B cell (primary cell): ENCODE data around the gene ZNF106. TPM values are rescaled to one million over a fixed set of nuclear protein-coding genes. Genes with fewer than 3 reads are reported as not detected.

ENCODE experiments used
- ATAC-seq: fragments of 200-7000 bp; cut with Tn5 transposase; one replicate; pipeline ENCODE4 v1.10.0; 2021; ENCODE audit warnings: low read depth, mild to moderate bottlenecking, moderate number of reproducible peaks, moderate library complexity
- CTCF ChIA-PET: fragments of 350-600 bp; sonication (Branson Sonifier 250); formaldehyde crosslinking; loops from one replicate; lab custom pipeline; 2021; ENCODE audit warnings: antibody characterized with exemption, inconsistent platforms; lab: Charles Lee
- POLR2A ChIA-PET: fragments of 350-600 bp; sonication (Branson Sonifier 250); formaldehyde crosslinking; loops from one replicate; lab custom pipeline; 2021; ENCODE audit warnings: antibody characterized with exemption; lab: Charles Lee
- DNase-seq: peaks from one replicate; pipeline ENCODE4 v3.0.0; 2013
- H2AFZ ChIP-seq: 2 replicates; pipeline ENCODE4 v1.6.1; 2012; ENCODE audit warnings: mild to moderate bottlenecking, low read depth, low read length; ENCODE audit not compliant: insufficient read depth, poor library complexity, severe bottlenecking
- H3K27ac ChIP-seq, 2 donors: 1 replicate in 1 of 2; 2 replicates in 1 of 2; pipeline ENCODE4 v1.5.1; 2012 to 2013; ENCODE audit warnings: low read length in 2 of 2, mild to moderate bottlenecking in 2 of 2, moderate library complexity in 1 of 2
- H3K27me3 ChIP-seq, 4 experiments: fragments of 200-600 bp in 1 of 4; sonication (generic) in 1 of 4; replicated peaks in 1 of 4; 1 replicate in 2 of 4; 2 replicates in 2 of 4; pipeline versions ENCODE4 v1.6.1 to v1.7.0; 2013 to 2016; ENCODE audit warnings: low read length in 3 of 4, mild to moderate bottlenecking in 2 of 4, mixed read lengths in 1 of 4, moderate library complexity in 1 of 4; ENCODE audit not compliant: insufficient read depth in 4 of 4, control insufficient read depth in 3 of 4; ENCODE audit errors: control extremely low read depth in 1 of 4
- H3K36me3 ChIP-seq, 2 experiments: replicated peaks in 1 of 2; 1 replicate in 1 of 2; 2 replicates in 1 of 2; pipeline versions ENCODE4 v1.6.1 to v1.7.1; 2013; ENCODE audit warnings: low read length in 1 of 2; ENCODE audit not compliant: insufficient read depth in 2 of 2, control insufficient read depth in 1 of 2; ENCODE audit errors: control extremely low read depth in 1 of 2, extremely low read depth in 1 of 2
- H3K4me1 ChIP-seq, 2 donors: fragments of 200-600 bp in 1 of 2; sonication (generic) in 1 of 2; 1 replicate in 1 of 2; 2 replicates in 1 of 2; pipeline versions ENCODE4 v1.5.1 to v1.6.1; 2013 to 2017; ENCODE audit warnings: low read length in 2 of 2; ENCODE audit not compliant: control insufficient read depth in 2 of 2, insufficient read depth in 2 of 2
- H3K4me2 ChIP-seq: replicated peaks from 2 replicates; pipeline ENCODE3; 2012; ENCODE audit warnings: mild to moderate bottlenecking, low read depth, low read length; ENCODE audit not compliant: poor library complexity, severe bottlenecking
- H3K4me3 ChIP-seq, 5 experiments: fragments of 200-600 bp in 1 of 5; sonication (generic) in 1 of 5; 1 replicate in 3 of 5; 2 replicates in 2 of 5; pipeline versions ENCODE4 v1.5.1 to v1.7.0; 2011 to 2016; ENCODE audit warnings: low read length in 4 of 5, mild to moderate bottlenecking in 4 of 5, low read depth in 2 of 5, control low read depth in 1 of 5, moderate library complexity in 1 of 5; ENCODE audit not compliant: insufficient read depth in 1 of 5; ENCODE audit errors: control extremely low read depth in 1 of 5, extremely low read depth in 1 of 5
- H3K79me2 ChIP-seq: fragments of 200-600 bp; sonication (generic); one replicate; pipeline ENCODE4 v1.6.0; 2016; ENCODE audit warnings: low read length; ENCODE audit not compliant: control insufficient read depth, insufficient read depth
- H3K9ac ChIP-seq: fragments of 200-600 bp; sonication (generic); 2 replicates; pipeline ENCODE4 v1.6.1; 2017; ENCODE audit warnings: mild to moderate bottlenecking, low read length, moderate library complexity
- H3K9me3 ChIP-seq, 3 donors: one replicate each; pipeline versions ENCODE4 v1.6.1 to v1.7.1; 2013; ENCODE audit warnings: low read length in 2 of 3; ENCODE audit not compliant: control insufficient read depth in 2 of 3, insufficient read depth in 1 of 3; ENCODE audit errors: control extremely low read depth in 1 of 3
- H4K20me1 ChIP-seq: 2 replicates; pipeline ENCODE4 v1.6.0; 2012; ENCODE audit warnings: mild to moderate bottlenecking, low read length; ENCODE audit not compliant: insufficient read depth, control insufficient read depth, poor library complexity, severe bottlenecking
- H3K27ac Mint-ChIP-seq: one replicate; pipeline ENCODE4 v1.8.0; 2021; ENCODE audit warnings: mixed read lengths
- H3K27me3 Mint-ChIP-seq: one replicate; pipeline ENCODE4 v1.8.0; 2021; ENCODE audit warnings: mixed read lengths
- H3K4me1 Mint-ChIP-seq: one replicate; pipeline ENCODE4 v1.8.0; 2021; ENCODE audit warnings: mixed read lengths
- H3K4me3 Mint-ChIP-seq: one replicate; pipeline ENCODE4 v1.8.0; 2021; ENCODE audit warnings: mixed read lengths
- H3K9me3 Mint-ChIP-seq: one replicate; pipeline ENCODE4 v1.8.0; 2022; ENCODE audit warnings: mixed read lengths; ENCODE audit not compliant: insufficient read depth
- EZH2 ChIP-seq: IDR thresholded peaks from 2 replicates; pipeline ENCODE4 v1.6.1; 2012; ENCODE audit warnings: borderline replicate concordance, low read depth, mild to moderate bottlenecking, moderate library complexity, low read length; ENCODE audit not compliant: insufficient read depth, poor library complexity, severe bottlenecking
- WGBS: methylation state at CpG from one replicate; pipeline ENCODE4 v1.1.5; 2013; ENCODE audit warnings: missing lambda C conversion rate; ENCODE audit not compliant: insufficient coverage; 5-methylcytosine and 5-hydroxymethylcytosine counted together
- intact Hi-C: fragments of 100-400 bp; cut with micrococcal nuclease; formaldehyde crosslinking; loops from one replicate; pipeline ENCODE4 v1.10.0; 2022
- polyA plus RNA-seq: library from polyadenylated mRNA; depleted of rRNA; stranded (reverse); fragments of >200 nt; gene quantifications from 2 replicates; pipeline ENCODE4 v1.2.3, GENCODE V29; 2012
- total RNA-seq, 2 donors: library from RNA; stranded (reverse); fragments of 120-200 nt in 1 of 2; gene quantifications; 1 replicate in 1 of 2; 2 replicates in 1 of 2; pipeline versions ENCODE4 v1.2.3 to v1.2.4, GENCODE V29; 2013 to 2022
- TF ChIP-seq, protein P1 (sequence below): fragments of 200-600 bp; IDR thresholded peaks from one replicate; pipeline ENCODE4 v1.8.0; 2022; ENCODE audit warnings: antibody characterized with exemption, mild to moderate bottlenecking

The ZNF106 gene
- total and polyA plus RNA-seq, 2 donors (not counting 1 experiment from before 2014, with no cell fraction given), result 10.1 to 51.4 TPM

DNA sequence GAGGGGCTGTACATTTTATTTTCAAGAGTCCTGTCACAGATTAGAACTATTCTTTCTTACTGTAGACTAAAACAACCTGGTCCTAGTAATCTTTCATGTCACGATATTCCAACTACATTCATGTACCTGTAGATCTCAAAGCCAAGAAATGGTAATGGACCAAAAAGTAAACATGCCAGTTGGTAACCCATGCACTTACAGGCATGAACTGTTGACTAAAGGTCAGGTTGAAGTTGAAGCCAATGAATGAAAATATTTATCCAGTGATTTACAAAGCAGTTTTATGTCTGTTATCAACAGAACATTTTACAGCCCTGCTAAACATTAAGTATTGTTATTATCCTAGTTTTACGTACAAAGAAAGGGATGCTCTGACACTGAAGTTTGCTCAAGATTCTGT lies 32.4 kb upstream of the ZNF106 start:
- no peak for ATAC-seq
- POLR2A ChIA-PET, result no interaction called here
- Mint-ChIP-seq H3K27ac (no peak overlapping the region), H3K27me3 (no peaks in the 10 kb centered on the region), H3K9me3 (no peaks in the 10 kb centered on the region), H3K4me3 (no peak overlapping the region), H3K4me1 (no peaks in the 10 kb centered on the region)
- peaks cover 2% of the 10 kb centered on the region for H3K79me2 ChIP-seq
- no peak overlapping the region for H3K27ac ChIP-seq
- no peak overlapping the region for H3K9ac ChIP-seq
- no peak overlapping the region for H2AFZ ChIP-seq
- H3K9me3 ChIP-seq, result no peaks in the 10 kb centered on the region
- DNase-seq, result no peak
- H3K4me3 ChIP-seq, result no peak overlapping the region
- H4K20me1 ChIP-seq, result no peaks in the 10 kb centered on the region
- CTCF ChIA-PET, result no interaction called here
- no peaks in the 10 kb centered on the region for H3K4me1 ChIP-seq
- H3K27me3 ChIP-seq, result no peaks in the 10 kb centered on the region
- TF ChIP-seq EZH2, result no peak
- intact Hi-C loops, result no loop called here
- no CpG with 5 or more reads among the region's 2 CpGs for WGBS
- peaks cover 7 to 37% of the 10 kb centered on the region in 2 experiments for H3K36me3 ChIP-seq
- no peak overlapping the region for H3K4me2 ChIP-seq

DNA sequence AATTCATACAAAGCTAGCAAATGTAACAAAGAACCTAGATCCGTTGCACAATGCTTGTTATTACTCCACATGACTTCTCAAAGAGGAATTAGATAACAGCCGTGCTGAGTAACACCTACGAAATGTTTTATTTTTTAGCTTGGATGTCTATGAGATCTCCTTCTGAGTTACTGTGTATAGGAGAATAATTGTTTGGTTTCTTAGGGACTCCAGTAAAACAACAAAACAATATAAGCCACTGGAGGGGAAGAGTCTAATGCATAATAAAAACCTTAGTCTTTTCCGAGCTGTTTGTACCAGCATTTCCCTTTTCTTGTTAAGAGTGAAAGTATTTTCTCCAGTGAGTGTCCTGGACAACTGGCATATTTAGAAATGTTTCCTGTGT lies 20.1 kb upstream of the ZNF106 start:
- Histone ChIP-seq H3K4me1 (peaks cover 4 to 8% of the 10 kb centered on the region in 2 donors), H3K4me3 (peak overlapping the region in 1 of 5 experiments; percentile 0), H3K9me3 (no peaks in the 10 kb centered on the region), H2AFZ (no peak overlapping the region), H4K20me1 (peaks cover 17% of the 10 kb centered on the region), H3K4me2 (peak overlapping the region; percentile 15), H3K36me3 (peaks cover 0 to 55% of the 10 kb centered on the region in 2 experiments), H3K27ac (peak overlapping the region in 1 of 2 donors; percentile 13), H3K79me2 (peaks cover 69% of the 10 kb centered on the region), H3K9ac (no peak overlapping the region), H3K27me3 (no peaks in the 10 kb centered on the region)
- DNase-seq, result no peak
- ChIA-PET CTCF (interaction anchor here (0.6 kb wide), 1 partner anchor 603 kb away, joined by 4 read pairs; no protein-coding TSS in a partner anchor), POLR2A (no interaction called here)
- no CpG with 5 or more reads among the region's 4 CpGs for WGBS
- H3K27me3 Mint-ChIP-seq, result no peaks in the 10 kb centered on the region
- peaks cover 29% of the 10 kb centered on the region for H3K4me1 Mint-ChIP-seq
- intact Hi-C loops, result no loop called here
- ATAC-seq, result no peak
- TF ChIP-seq, protein P1, sequence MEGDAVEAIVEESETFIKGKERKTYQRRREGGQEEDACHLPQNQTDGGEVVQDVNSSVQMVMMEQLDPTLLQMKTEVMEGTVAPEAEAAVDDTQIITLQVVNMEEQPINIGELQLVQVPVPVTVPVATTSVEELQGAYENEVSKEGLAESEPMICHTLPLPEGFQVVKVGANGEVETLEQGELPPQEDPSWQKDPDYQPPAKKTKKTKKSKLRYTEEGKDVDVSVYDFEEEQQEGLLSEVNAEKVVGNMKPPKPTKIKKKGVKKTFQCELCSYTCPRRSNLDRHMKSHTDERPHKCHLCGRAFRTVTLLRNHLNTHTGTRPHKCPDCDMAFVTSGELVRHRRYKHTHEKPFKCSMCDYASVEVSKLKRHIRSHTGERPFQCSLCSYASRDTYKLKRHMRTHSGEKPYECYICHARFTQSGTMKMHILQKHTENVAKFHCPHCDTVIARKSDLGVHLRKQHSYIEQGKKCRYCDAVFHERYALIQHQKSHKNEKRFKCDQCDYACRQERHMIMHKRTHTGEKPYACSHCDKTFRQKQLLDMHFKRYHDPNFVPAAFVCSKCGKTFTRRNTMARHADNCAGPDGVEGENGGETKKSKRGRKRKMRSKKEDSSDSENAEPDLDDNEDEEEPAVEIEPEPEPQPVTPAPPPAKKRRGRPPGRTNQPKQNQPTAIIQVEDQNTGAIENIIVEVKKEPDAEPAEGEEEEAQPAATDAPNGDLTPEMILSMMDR, result no peak
- TF ChIP-seq EZH2, result no peak
- H3K9me3 Mint-ChIP-seq, result no peaks in the 10 kb centered on the region
- H3K4me3 Mint-ChIP-seq, result no peak overlapping the region
- H3K27ac Mint-ChIP-seq, result peak overlapping the region; percentile 59
